CD14-positive monocyte (primary cell): ENCODE data around the gene PTEN. TPM values are rescaled to one million over a fixed set of nuclear protein-coding genes. Genes with fewer than 3 reads are reported as not detected.
"Not testable (repeated sequence)": the region's sequence is repeated elsewhere in the genome, so short reads cannot be mapped to it uniquely, and the experiment has no call there.

Experiments used
- DNase-seq, 3 donors: peaks; one replicate each; pipeline ENCODE4 v3.0.0-alpha.2; 2011 to 2022
- H2AFZ ChIP-seq: 2 replicates; pipeline ENCODE4 v1.6.0; 2012; ENCODE audit warnings: mild to moderate bottlenecking, low read depth, low read length, inconsistent platforms; ENCODE audit not compliant: insufficient read depth, poor library complexity, severe bottlenecking
- H3K27ac ChIP-seq, 2 donors: 1 replicate in 1 of 2; 2 replicates in 1 of 2; pipeline ENCODE4 v1.5.1; 2012 to 2013; ENCODE audit warnings: low read length in 2 of 2, control low read depth in 1 of 2, inconsistent platforms in 1 of 2, low read depth in 1 of 2, mild to moderate bottlenecking in 1 of 2
- H3K27me3 ChIP-seq, 2 donors: one replicate each; pipeline versions ENCODE4 v1.6.0 to v1.6.1; 2011 to 2013; ENCODE audit warnings: low read length in 2 of 2; ENCODE audit not compliant: control insufficient read depth in 2 of 2, insufficient read depth in 2 of 2
- H3K36me3 ChIP-seq, 2 donors: replicated peaks in 1 of 2; 1 replicate in 1 of 2; 2 replicates in 1 of 2; pipeline versions ENCODE4 v1.5.1 to v1.6.1; 2012 to 2013; ENCODE audit warnings: low read length in 2 of 2, control low read depth in 1 of 2, inconsistent platforms in 1 of 2, mild to moderate bottlenecking in 1 of 2; ENCODE audit not compliant: insufficient read depth in 2 of 2, control insufficient read depth in 1 of 2
- H3K4me1 ChIP-seq, 2 donors: 1 replicate in 1 of 2; 2 replicates in 1 of 2; pipeline versions ENCODE4 v1.5.1 to v1.6.1; 2012 to 2013; ENCODE audit warnings: low read length in 2 of 2, control low read depth in 1 of 2, inconsistent platforms in 1 of 2, mild to moderate bottlenecking in 1 of 2, moderate library complexity in 1 of 2; ENCODE audit not compliant: insufficient read depth in 2 of 2, control insufficient read depth in 1 of 2
- H3K4me2 ChIP-seq: replicated peaks from 2 replicates; pipeline ENCODE3; 2012; ENCODE audit warnings: low read length, moderate library complexity, mild to moderate bottlenecking; ENCODE audit not compliant: poor library complexity, severe bottlenecking; ENCODE audit errors: extremely low read depth
- H3K4me3 ChIP-seq, 3 experiments: fragments of 200-600 bp in 1 of 3; sonication (generic) in 1 of 3; replicated peaks in 1 of 3; 1 replicate in 2 of 3; 2 replicates in 1 of 3; pipeline ENCODE4 v1.5.1; 2011 to 2013; ENCODE audit warnings: low read length in 3 of 3, mild to moderate bottlenecking in 3 of 3, control low read depth in 2 of 3, low read depth in 2 of 3, inconsistent platforms in 1 of 3, moderate library complexity in 1 of 3
- H3K79me2 ChIP-seq: 2 replicates; pipeline ENCODE4 v1.6.0; 2012; ENCODE audit warnings: mild to moderate bottlenecking, control low read depth, inconsistent platforms, low read length, moderate library complexity; ENCODE audit not compliant: insufficient read depth
- H3K9ac ChIP-seq: 2 replicates; pipeline ENCODE4 v1.6.0; 2017; ENCODE audit warnings: low read length, mild to moderate bottlenecking; ENCODE audit not compliant: insufficient read depth, poor library complexity, severe bottlenecking
- H3K9me3 ChIP-seq, 2 donors: replicated peaks in 1 of 2; 1 replicate in 1 of 2; 2 replicates in 1 of 2; pipeline versions ENCODE4 v1.5.1 to v1.6.1; 2012 to 2013; ENCODE audit warnings: low read length in 2 of 2, control low read depth in 1 of 2; ENCODE audit not compliant: control insufficient read depth in 1 of 2, insufficient read depth in 1 of 2
- H4K20me1 ChIP-seq: 2 replicates; pipeline ENCODE4 v1.6.0; 2012; ENCODE audit warnings: mild to moderate bottlenecking, low read length, control low read depth, moderate library complexity; ENCODE audit not compliant: insufficient read depth
- H3K27ac Mint-ChIP-seq, 7 donors: one replicate each; pipeline ENCODE4 v1.8.0; 2020; ENCODE audit warnings: mild to moderate bottlenecking in 7 of 7, mixed read lengths in 7 of 7, moderate library complexity in 6 of 7, inconsistent platforms in 2 of 7
- H3K27me3 Mint-ChIP-seq, 3 donors: one replicate each; pipeline ENCODE4 v1.8.0; 2021 to 2022; ENCODE audit warnings: low read depth in 3 of 3, mild to moderate bottlenecking in 3 of 3, mixed read lengths in 3 of 3, moderate library complexity in 3 of 3, inconsistent platforms in 1 of 3
- H3K36me3 Mint-ChIP-seq, 2 donors: one replicate each; pipeline ENCODE4 v1.8.0; 2020; ENCODE audit warnings: mixed read lengths in 2 of 2, inconsistent platforms in 1 of 2, mild to moderate bottlenecking in 1 of 2
- H3K4me1 Mint-ChIP-seq: one replicate; pipeline ENCODE4 v1.8.0; 2020; ENCODE audit warnings: mild to moderate bottlenecking, mixed read lengths
- H3K4me3 Mint-ChIP-seq, 2 donors: one replicate each; pipeline ENCODE4 v1.8.0; 2020; ENCODE audit warnings: mild to moderate bottlenecking in 2 of 2, mixed read lengths in 2 of 2, moderate library complexity in 1 of 2
- H3K9me3 Mint-ChIP-seq, 7 donors: one replicate each; pipeline ENCODE4 v1.8.0; 2020 to 2022; ENCODE audit warnings: mixed read lengths in 7 of 7, mild to moderate bottlenecking in 6 of 7, moderate library complexity in 6 of 7, inconsistent platforms in 2 of 7
- CTCF ChIP-seq: fragments of 200-600 bp; IDR thresholded peaks from one replicate; pipeline ENCODE4 v1.8.0; 2022; ENCODE audit warnings: antibody characterized with exemption, mild to moderate bottlenecking
- WGBS: methylation state at CpG from one replicate; pipeline ENCODE4 v1.1.5; 2013; ENCODE audit warnings: missing lambda C conversion rate; ENCODE audit not compliant: insufficient coverage; 5-methylcytosine and 5-hydroxymethylcytosine counted together
- intact Hi-C, 2 donors: fragments of 100-400 bp; cut with micrococcal nuclease; formaldehyde crosslinking; loops; one replicate each; pipeline versions ENCODE4 v1.15.0 to v1.15.1; 2023
- polyA plus RNA-seq, 3 donors: library from polyadenylated mRNA; depleted of rRNA in 1 of 3; unstranded in 2 of 3; stranded (reverse) in 1 of 3; fragments of 300-500 nt in 2 of 3; fragments of >200 nt in 1 of 3; fragmentation: Illumina TruSeq in 2 of 3; gene quantifications; 1 replicate in 2 of 3; 2 replicates in 1 of 3; pipeline ENCODE4 v1.2.3, GENCODE V29; 2012 to 2021

PTEN gene
- polyA plus RNA-seq, 3 donors = 30.5 to 57.6 (median 37.7) TPM

DNA sequence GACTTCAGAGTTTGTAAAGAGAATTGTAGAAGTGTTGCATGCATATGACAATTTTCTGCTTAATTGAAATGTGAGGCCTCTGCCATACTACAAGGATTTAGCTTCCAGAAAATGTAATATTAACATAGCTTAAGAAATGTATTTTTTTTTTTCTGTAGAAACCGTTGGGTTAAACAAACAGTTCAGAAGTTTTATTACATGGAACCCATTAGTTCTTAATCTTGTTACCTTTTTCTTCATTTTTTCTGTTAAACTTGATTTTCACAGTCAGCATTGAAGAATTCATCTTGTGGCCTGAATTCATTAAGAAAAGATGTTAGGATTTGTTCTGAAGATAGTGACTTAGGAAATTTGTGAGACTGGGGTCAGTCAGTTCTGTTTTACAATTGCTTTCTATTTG is 4.9 kb downstream of the PTEN start:
- no peak for TF ChIP-seq CTCF
- no peak overlapping the region for H2AFZ ChIP-seq
- H3K9ac ChIP-seq = peak overlapping the region; percentile 50
- H3K27ac ChIP-seq = peak overlapping the region in 1 of 2 donors; percentile 93
- H3K4me3 ChIP-seq = peak overlapping the region; percentile 81 to 97 (median 86)
- DNase-seq = no peak
- H3K36me3 ChIP-seq = peaks cover 0 to 6% of the 10 kb centered on the region in 2 donors
- Mint-ChIP-seq H3K27ac (peak overlapping the region in 4 of 7 donors; percentile 10 to 86 (median 54)), H3K27me3 (no peaks in the 10 kb centered on the region), H3K4me1 (peaks cover 52% of the 10 kb centered on the region), H3K4me3 (peak overlapping the region; percentile 71 to 88), H3K36me3 (peaks cover 15% of the 10 kb centered on the region in 2 donors), H3K9me3 (no peaks in the 10 kb centered on the region)
- H3K79me2 ChIP-seq = peaks cover 96% of the 10 kb centered on the region
- H3K9me3 ChIP-seq = no peaks in the 10 kb centered on the region
- H4K20me1 ChIP-seq = peaks cover 93% of the 10 kb centered on the region
- peaks cover 18 to 57% of the 10 kb centered on the region in 2 donors for H3K4me1 ChIP-seq
- no CpG with 5 or more reads among the region's 1 CpG for WGBS
- H3K27me3 ChIP-seq = no peaks in the 10 kb centered on the region
- intact Hi-C loops = loop anchor here in 1 of 2 donors (10.0 kb wide), 2 partner anchors 517 to 687 kb away; no protein-coding TSS in a partner anchor
- peak overlapping the region; percentile 97 for H3K4me2 ChIP-seq

GRCh38 chr10:87869139-87869538 is 5.7 kb downstream of the PTEN start:
- peaks cover 24 to 65% of the 10 kb centered on the region in 2 donors for H3K4me1 ChIP-seq
- peak overlapping the region in 3 of 7 donors; percentile 30 to 86 (median 56) for H3K27ac Mint-ChIP-seq
- not testable (repeated sequence) for H2AFZ ChIP-seq, H3K27me3 ChIP-seq, DNase-seq, H3K27me3 Mint-ChIP-seq, H3K9me3 ChIP-seq, H3K9me3 Mint-ChIP-seq, H3K36me3 ChIP-seq
- peak overlapping the region; percentile 43 to 88 for H3K4me3 Mint-ChIP-seq
- H3K4me3 ChIP-seq = peak overlapping the region in 2 of 3 experiments; percentile 86 to 97
- H4K20me1 ChIP-seq = peaks cover 100% of the 10 kb centered on the region
- H3K4me2 ChIP-seq = peak overlapping the region; percentile 97
- peaks cover 15% of the 10 kb centered on the region in 2 donors for H3K36me3 Mint-ChIP-seq
- H3K79me2 ChIP-seq = peaks cover 100% of the 10 kb centered on the region
- peak overlapping the region in 1 of 2 donors; percentile 93 for H3K27ac ChIP-seq
- H3K4me1 Mint-ChIP-seq = peaks cover 61% of the 10 kb centered on the region
- H3K9ac ChIP-seq = peak overlapping the region; percentile 16
- no CpG with 5 or more reads among the region's 9 CpGs for WGBS
- intact Hi-C loops = loop anchor here in 1 of 2 donors (10.0 kb wide), 2 partner anchors 516 to 686 kb away; no protein-coding TSS in a partner anchor
